GM12878 (cell line): ENCODE data around the gene HLX. TPM values are rescaled to one million over a fixed set of nuclear protein-coding genes. Genes with fewer than 3 reads are reported as not detected.

Source experiments
- ATAC-seq: fragments of 200-7000 bp; cut with Tn5 transposase; 3 replicates; pipeline ENCODE4 v1.9.1; 2020; ENCODE audit warnings: mild to moderate bottlenecking, moderate library complexity
- BruUV-seq: library from RNA; stranded (reverse); fragments of 400-500 nt; replicated peaks from 2 replicates; lab custom pipeline; 2021; lab: Mats Ljungman, UMichigan
- CTCF ChIA-PET: fragments of 300-600 bp; sonication (Branson Sonifier 250); formaldehyde crosslinking; extraction: SDS; loops from one replicate; lab custom pipeline; 2021; ENCODE audit warnings: inconsistent platforms; lab: Yijun Ruan, JAX
- POLR2A ChIA-PET: fragments of 350-600 bp; formaldehyde crosslinking; extraction: SDS; loops from one replicate; lab custom pipeline; 2021; ENCODE audit warnings: inconsistent platforms; lab: Charles Lee
- RAD21 ChIA-PET: fragments of 300-600 bp; sonication (Branson Sonifier 250); formaldehyde crosslinking; loops from one replicate; lab custom pipeline; 2023; ENCODE audit warnings: antibody characterized with exemption; ENCODE audit not compliant: unreplicated experiment; lab: Charles Lee
- SMC1A ChIA-PET: fragments of 300-600 bp; sonication (Branson Sonifier 250); formaldehyde crosslinking; loops from one replicate; lab custom pipeline; 2023; ENCODE audit not compliant: unreplicated experiment, uncharacterized antibody; lab: Charles Lee
- DNase-seq: peaks from one replicate; pipeline ENCODE4 v3.0.0-alpha.2; 2011; ENCODE audit warnings: low read depth, low spot score
- FAIRE-seq: peaks from 3 replicates; lab custom pipeline; 2011; peaks lifted over from hg19 to GRCh38; lab: Jason Lieb, UNC
- H2AFZ ChIP-seq: 2 replicates; pipeline ENCODE4 v1.6.0; 2011; ENCODE audit warnings: low read depth, low read length, control low read depth; ENCODE audit not compliant: control insufficient read depth
- H3K27ac ChIP-seq: 2 replicates; pipeline ENCODE4 v1.5.1; 2011; ENCODE audit warnings: control low read depth; ENCODE audit not compliant: control insufficient read depth, insufficient read depth
- H3K27me3 ChIP-seq, 2 experiments: replicated peaks in 1 of 2; 2 replicates each; pipeline versions ENCODE4 v1.6.0 to v1.6.1; 2011; ENCODE audit warnings: low read length in 1 of 2; ENCODE audit not compliant: control insufficient read depth in 2 of 2, insufficient read depth in 2 of 2
- H3K36me3 ChIP-seq, 2 experiments: 2 replicates each; pipeline ENCODE4 v1.5.1; 2011; ENCODE audit warnings: low read length in 1 of 2; ENCODE audit not compliant: control insufficient read depth in 2 of 2, insufficient read depth in 2 of 2
- H3K4me1 ChIP-seq: 2 replicates; pipeline ENCODE4 v1.6.1; 2011; ENCODE audit warnings: mild to moderate bottlenecking, low read length, moderate library complexity, mixed read lengths; ENCODE audit not compliant: control insufficient read depth, insufficient read depth
- H3K4me2 ChIP-seq: 2 replicates; pipeline ENCODE4 v1.6.0; 2011; ENCODE audit warnings: control low read depth; ENCODE audit not compliant: control insufficient read depth, insufficient read depth
- H3K4me3 ChIP-seq: fragments of 200-600 bp; sonication (generic); 2 replicates; pipeline ENCODE4 v1.5.1; 2016
- H3K79me2 ChIP-seq: 2 replicates; pipeline ENCODE4 v1.6.0; 2011; ENCODE audit warnings: low read length; ENCODE audit not compliant: control insufficient read depth, insufficient read depth
- H3K9ac ChIP-seq: 2 replicates; pipeline ENCODE4 v1.8.0; 2011; ENCODE audit warnings: low read length, control low read depth, mixed read lengths; ENCODE audit not compliant: control insufficient read depth, insufficient read depth
- H3K9me3 ChIP-seq: replicated peaks from 3 replicates; pipeline ENCODE4 v1.5.1; 2011; ENCODE audit warnings: mild to moderate bottlenecking, low read length; ENCODE audit not compliant: control insufficient read depth, insufficient read depth
- H4K20me1 ChIP-seq: 2 replicates; pipeline ENCODE4 v1.6.0; 2011; ENCODE audit not compliant: control insufficient read depth, insufficient read depth
- BCL11A ChIP-seq: IDR thresholded peaks from 2 replicates; pipeline ENCODE4 v1.6.1; 2011; ENCODE audit warnings: low read depth, low read length
- CBFB ChIP-seq: IDR thresholded peaks from 2 replicates; pipeline ENCODE4 v1.6.1; 2016; ENCODE audit warnings: antibody characterized with exemption, low read depth
- HCFC1 ChIP-seq: fragments of 150-350 bp; IDR thresholded peaks from 2 replicates; pipeline ENCODE4 v1.6.1; 2014; ENCODE audit warnings: low read length
- MLLT1 ChIP-seq: fragments of 450-650 bp; IDR thresholded peaks from 2 replicates; pipeline ENCODE4 v1.6.1; 2016; ENCODE audit warnings: mild to moderate bottlenecking
- RAD21 ChIP-seq: IDR thresholded peaks from 2 replicates; pipeline ENCODE4 v1.6.1; 2011; ENCODE audit warnings: mild to moderate bottlenecking, low read depth, low read length, moderate library complexity; ENCODE audit not compliant: insufficient read depth
- USF1 ChIP-seq: IDR thresholded peaks from 2 replicates; pipeline ENCODE4 v1.6.1; 2011; ENCODE audit warnings: borderline replicate concordance, low read depth, mild to moderate bottlenecking, moderate library complexity, mixed read lengths, low read length; ENCODE audit not compliant: insufficient read depth; ENCODE audit errors: extremely low read length
- ZNF687 ChIP-seq: fragments of 450-650 bp; IDR thresholded peaks from 2 replicates; pipeline ENCODE4 v1.6.1; 2017; ENCODE audit warnings: mild to moderate bottlenecking, moderate library complexity
- WGBS: methylation state at CpG from one replicate; pipeline ENCODE4 v1.1.6; 2016; ENCODE audit warnings: low lambda C conversion rate; ENCODE audit not compliant: insufficient replicate concordance, insufficient coverage; ENCODE audit errors: missing lambda C conversion rate; 5-methylcytosine and 5-hydroxymethylcytosine counted together
- in situ Hi-C: fragments of 300-500 bp; cut with MboI; formaldehyde crosslinking; loops from 9 replicates; pipeline ENCODE4 v1.14.3; 2018; ENCODE audit warnings: mixed read lengths
- intact Hi-C: fragments of 100-400 bp; cut with micrococcal nuclease; formaldehyde crosslinking; loops from one replicate; pipeline ENCODE4 v1.14.2; 2022; ENCODE audit not compliant: unreplicated experiment
- polyA plus RNA-seq, 11 experiments: library from polyadenylated mRNA; depleted of rRNA in 4 of 11; unstranded in 6 of 11; stranded (reverse) in 5 of 11; fragments of >200 nt; fragmentation: Nextera tagmentation in 4 of 11; fragmentation: Illumina TruSeq in 1 of 11; extraction: Ambion mirVana in 4 of 11; extraction: Trizol in 1 of 11; gene quantifications; 1 replicate in 1 of 11; 2 replicates in 10 of 11; pipeline versions ENCODE4 v1.2.1 to v1.2.3, GENCODE V29; 2011 to 2016; ENCODE audit warnings: inconsistent platforms in 2 of 11, missing spikeins in 2 of 11, low read depth in 1 of 11
- total RNA-seq, 4 experiments: library from RNA; depleted of rRNA in 3 of 4; stranded (reverse); fragments of >200 nt in 3 of 4; fragmentation: Illumina TruSeq in 1 of 4; extraction: Trizol in 1 of 4; gene quantifications; 2 replicates each; pipeline versions ENCODE4 v1.2.1 to v1.2.3, GENCODE V29; 2013 to 2021

Gene HLX
- total and polyA plus RNA-seq, 10 of the 15 experiments (the other 5 are each of a cell fraction or from before 2014, with no cell fraction given), result 0.11 to 2.3 (median 1.1) TPM

- ATAC-seq, result no peak
- ChIA-PET POLR2A (no interaction called here), CTCF (interaction anchor here (1.6 kb wide), 1 partner anchor 279 kb away, joined by 6 read pairs; no protein-coding TSS in a partner anchor), RAD21 (no interaction called here), SMC1A (no interaction called here)
- in situ Hi-C loops, result no loop called here
- BruUV-seq, result no TSS peak
- WGBS, result 35% methylated on average over 3 of the region's 3 CpGs
- Histone ChIP-seq H3K4me1 (no peaks in the 10 kb centered on the region), H3K4me2 (no peak overlapping the region), H3K79me2 (no peaks in the 10 kb centered on the region), H3K27me3 (no peaks in the 10 kb centered on the region), H3K27ac (no peak overlapping the region), H3K9me3 (no peaks in the 10 kb centered on the region), H4K20me1 (no peaks in the 10 kb centered on the region), H3K36me3 (no peaks in the 10 kb centered on the region), H3K9ac (no peak overlapping the region), H3K4me3 (no peak overlapping the region), H2AFZ (no peak overlapping the region)
- FAIRE-seq, result no peak
- DNase-seq, result no peak
- intact Hi-C loops, result no loop called here
- TF ChIP-seq USF1, result no peak
Observed at GRCh38 chr1:220924331-220924970, 45.2 kb downstream of the HLX start.

GRCh38 chr1:220925707-220926106 is 46.5 kb downstream of the HLX start:
- FAIRE-seq (no peak), DNase-seq (no peak), ATAC-seq (no peak)
- CTCF ChIA-PET, result interaction anchor here (1.6 kb wide), 1 partner anchor 277 kb away, joined by 6 read pairs; no protein-coding TSS in a partner anchor
- SMC1A ChIA-PET, result interaction anchor here (1.3 to 1.4 kb wide), 2 partner anchors 17 to 22 kb away, joined by 3 to 4 read pairs; no protein-coding TSS in a partner anchor
- H4K20me1 ChIP-seq, result no peaks in the 10 kb centered on the region
- POLR2A ChIA-PET, result no interaction called here
- 89% methylated on average over 2 of the region's 2 CpGs for WGBS
- no peaks in the 10 kb centered on the region for H3K27me3 ChIP-seq
- no peaks in the 10 kb centered on the region for H3K36me3 ChIP-seq
- no TSS peak for BruUV-seq
- no peaks in the 10 kb centered on the region for H3K9me3 ChIP-seq
- H3K4me1 ChIP-seq, result no peaks in the 10 kb centered on the region
- no peak overlapping the region for H3K4me3 ChIP-seq
- H3K27ac ChIP-seq, result no peak overlapping the region
- RAD21 ChIA-PET, result no interaction called here
- intact Hi-C loops, result no loop called here
- H3K4me2 ChIP-seq, result no peak overlapping the region
- in situ Hi-C loops, result no loop called here
- no peaks in the 10 kb centered on the region for H3K79me2 ChIP-seq
- H3K9ac ChIP-seq, result no peak overlapping the region
- no peak overlapping the region for H2AFZ ChIP-seq
- TF ChIP-seq RAD21, result no peak
- TF ChIP-seq MLLT1, result no peak
- no peak for TF ChIP-seq BCL11A
- TF ChIP-seq HCFC1, result no peak
- TF ChIP-seq ZNF687, result no peak
- TF ChIP-seq CBFB, result no peak
